Measurements from ENCODE around the gene MAPK10.

MAPK10 gene

DNA sequence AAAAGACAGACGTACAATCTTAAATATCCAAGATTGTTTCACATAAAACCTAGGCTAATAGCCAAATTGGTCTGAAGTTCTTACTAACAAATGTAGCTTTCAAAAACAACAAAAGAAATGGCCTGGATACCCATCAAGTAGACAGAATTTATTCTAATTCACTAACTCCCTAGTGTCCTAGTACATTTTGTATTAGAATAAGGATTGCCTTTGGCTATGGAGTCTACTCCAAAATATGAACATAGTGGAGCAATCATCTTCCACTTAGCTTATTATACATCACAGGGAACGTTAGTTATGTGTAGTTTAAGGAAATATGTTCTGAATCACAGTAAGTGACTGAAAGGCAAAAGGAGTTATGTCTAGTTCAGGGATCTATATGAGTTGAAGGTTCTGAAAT is 81.7 kb downstream of the MAPK10 start:
- no peak for DNase-seq (ENCODE audit: low read depth in 2 of 2)

DNA sequence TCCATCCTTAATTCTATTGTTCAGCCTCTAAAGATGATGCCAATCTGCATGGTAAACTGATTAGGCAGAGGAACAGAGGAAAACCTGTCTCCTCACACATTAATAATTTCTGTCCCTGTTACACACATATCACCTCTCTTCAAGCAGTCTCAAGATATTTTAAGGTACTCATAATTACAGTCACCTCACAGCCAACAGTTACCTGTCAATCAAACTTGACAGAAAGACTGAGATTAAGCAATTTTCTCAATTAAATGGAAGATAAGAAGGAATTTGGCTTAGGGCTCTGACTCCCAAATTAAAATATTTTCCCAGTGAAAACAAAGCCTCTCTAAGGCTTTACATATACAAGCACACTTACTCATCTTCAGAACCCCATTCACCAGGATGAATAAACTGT is 85.2 kb downstream of the MAPK10 start:
- no peak for DNase-seq (ENCODE audit: low read depth in 2 of 2)

DNA sequence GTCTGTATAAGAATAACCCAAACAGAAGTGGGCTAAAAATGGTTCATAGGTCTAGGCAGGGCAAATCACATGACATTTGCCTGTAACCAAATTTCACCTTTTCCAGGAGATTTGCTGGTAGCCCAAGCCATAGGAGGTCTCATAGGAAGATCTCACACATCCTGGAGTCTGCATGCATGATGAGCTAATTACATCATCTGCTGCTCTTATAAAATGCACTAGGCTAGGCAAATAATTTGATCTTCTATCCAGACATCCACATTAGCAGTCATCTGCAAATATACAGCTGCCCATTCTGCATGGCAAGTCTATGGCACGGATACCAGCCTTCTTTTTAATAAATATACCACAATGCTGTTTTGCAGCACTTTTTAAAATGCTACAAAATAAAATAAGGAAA is 87.2 kb downstream of the MAPK10 start:
- no peak for DNase-seq (ENCODE audit: low read depth in 2 of 2)

DNA sequence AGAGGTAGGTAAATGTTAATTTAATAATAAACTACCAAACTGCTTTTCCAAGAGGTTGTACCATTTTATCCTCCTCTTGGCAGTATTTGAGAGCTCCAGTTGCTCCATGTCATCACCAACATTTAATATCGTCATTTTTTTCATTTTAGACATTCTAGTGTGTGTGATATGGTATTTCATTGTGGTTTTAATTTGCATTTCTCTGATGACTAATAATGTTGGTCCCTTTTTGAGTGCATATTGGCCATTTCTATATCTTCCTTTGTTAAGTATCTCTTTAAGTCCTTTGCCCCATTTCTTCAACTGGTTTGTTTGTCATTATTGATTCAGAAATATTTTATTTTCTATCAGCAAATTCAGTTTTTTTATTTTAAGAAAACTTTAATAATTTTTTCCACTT is 88.8 kb downstream of the MAPK10 start:
- DNase-seq (ENCODE audit: low read depth in 2 of 2) = no peak

DNA sequence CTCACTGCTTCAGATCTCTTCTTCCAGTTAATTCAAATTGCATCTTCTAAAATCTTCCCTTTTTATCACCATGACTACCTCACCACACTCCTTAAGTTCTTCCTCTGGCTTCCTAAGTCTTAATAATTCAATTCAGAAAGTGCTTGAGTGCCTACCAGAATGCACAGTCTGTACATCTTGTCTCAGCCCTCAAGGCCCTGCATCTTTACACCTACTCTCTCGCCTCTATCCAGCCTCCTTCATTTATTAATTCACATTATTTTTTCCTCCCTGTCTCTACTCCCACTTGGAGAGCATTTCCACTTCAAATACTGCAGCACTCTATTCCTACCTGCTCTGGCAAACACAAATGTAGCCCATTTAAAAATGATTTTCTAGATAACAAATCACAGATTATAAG is 90.5 kb downstream of the MAPK10 start:
- no peak for DNase-seq (ENCODE audit: low read depth in 2 of 2)

DNA sequence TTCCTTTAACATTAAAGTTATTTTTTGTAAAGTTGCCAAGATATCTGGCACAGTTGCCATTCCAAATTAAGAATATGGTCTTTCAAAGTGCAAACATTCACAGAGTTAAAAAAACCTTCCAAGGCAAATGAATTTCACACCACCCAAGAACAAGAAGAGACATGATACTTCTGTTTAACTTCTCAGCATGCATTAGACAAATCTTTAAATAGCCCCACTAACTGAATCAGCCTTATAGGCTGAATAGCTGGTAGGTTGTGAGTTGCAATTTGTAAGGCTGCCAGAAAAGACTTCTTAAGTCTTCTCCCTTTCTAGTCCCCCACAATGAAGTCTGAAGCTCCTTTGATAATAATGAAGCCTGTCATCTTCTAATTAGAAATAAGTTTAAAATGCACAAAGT is 95.6 kb downstream of the MAPK10 start:
- no peak for DNase-seq (ENCODE audit: low read depth in 2 of 2)

DNA sequence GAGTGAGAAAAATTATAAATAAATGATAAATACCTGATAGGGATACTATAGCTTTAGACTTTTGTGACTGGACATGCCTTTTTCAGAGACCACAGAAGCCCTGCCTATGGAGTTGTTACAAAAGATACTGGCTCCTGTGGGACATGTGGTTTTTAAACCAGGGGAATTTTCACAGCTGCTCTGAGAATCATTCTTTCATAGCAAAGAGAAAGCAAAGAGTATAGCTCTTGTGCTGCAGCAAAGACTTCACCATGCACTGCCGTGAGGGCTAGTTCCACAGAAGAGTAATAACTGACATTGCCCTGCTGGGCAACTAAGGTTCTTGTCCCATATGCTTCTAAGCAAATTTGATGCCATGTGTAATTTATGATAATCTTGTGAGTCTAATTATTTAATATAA is 98.2 kb downstream of the MAPK10 start:
- DNase-seq (ENCODE audit: low read depth in 2 of 2) = no peak

DNA sequence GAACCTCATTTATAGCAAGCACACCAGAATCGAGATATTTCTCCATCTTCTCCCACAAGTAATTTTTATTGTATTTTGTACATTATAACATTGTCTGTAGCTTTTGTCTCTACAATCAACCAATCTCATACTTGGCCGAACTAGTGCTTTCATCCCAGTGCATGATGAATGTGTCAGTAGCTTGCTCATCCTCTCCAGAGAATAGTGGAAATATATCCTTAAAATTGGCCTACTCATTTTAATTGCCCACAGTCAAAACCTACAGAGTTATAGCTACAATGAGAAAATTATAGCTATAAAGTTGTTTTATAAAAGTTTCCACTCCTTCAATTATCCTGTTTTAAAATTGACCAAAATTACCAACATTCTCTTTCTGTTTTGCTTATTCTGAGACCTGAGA is 103.8 kb downstream of the MAPK10 start:
- no peak for DNase-seq (ENCODE audit: low read depth in 2 of 2)

DNA sequence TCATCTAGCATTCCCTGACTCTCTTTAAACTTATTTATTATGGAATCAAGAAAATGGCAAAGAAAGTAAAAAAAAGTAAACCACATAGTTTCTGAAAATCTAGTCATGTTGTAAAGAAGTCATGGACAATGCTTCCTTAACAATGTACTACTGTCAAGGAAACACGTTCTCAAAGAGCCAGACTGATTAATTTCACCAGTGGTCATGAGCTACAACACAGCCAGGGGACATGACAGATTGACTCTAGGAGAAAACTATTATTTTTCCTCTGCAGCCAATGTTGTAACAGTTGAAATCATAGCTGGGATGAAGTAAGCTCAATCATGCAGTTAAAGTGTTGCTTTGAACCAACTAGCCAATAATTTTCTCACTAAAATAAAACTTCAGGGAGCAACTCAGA is 109.2 kb downstream of the MAPK10 start:
- DNase-seq (ENCODE audit: low read depth in 2 of 2) = no peak

DNA sequence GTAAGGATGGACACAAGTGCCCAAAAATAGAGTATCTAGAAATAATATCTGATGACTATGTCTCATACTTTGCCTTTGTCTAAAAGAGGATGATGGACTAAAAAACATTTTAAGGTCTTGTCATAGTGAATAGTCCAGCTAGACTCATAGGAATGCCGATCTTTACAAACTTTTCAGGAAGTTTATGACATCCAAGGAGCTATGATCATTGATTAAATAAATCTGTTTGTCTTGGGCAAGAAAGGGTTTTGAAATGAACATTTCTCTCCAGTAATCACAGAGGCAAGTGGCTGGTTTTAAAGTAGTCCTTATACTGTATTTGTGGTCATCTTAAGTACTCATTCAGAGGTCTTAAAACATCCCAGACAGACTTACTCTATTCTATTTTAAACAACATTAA is 109.8 kb downstream of the MAPK10 start:
- DNase-seq (ENCODE audit: low read depth in 2 of 2) = no peak

DNA sequence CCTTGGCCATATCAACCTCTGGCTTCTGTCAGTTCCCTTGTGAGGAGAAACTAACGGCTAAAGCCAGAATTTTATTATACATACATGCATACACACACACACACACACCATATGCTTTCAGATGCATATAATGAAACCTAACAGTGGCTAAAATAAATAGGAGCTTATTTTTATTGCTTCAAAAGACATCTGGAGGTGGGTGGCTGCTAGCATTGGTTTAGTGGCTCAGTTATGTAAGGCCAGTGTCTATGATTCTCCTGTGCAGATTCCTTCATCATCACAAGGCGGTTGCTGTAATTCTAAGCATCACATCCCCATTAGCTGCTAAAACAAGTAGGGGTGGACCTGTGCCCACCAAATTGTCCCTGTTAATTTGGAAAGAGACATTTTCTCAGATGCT is 110.8 kb downstream of the MAPK10 start:
- no peak for DNase-seq (ENCODE audit: low read depth in 2 of 2)

DNA sequence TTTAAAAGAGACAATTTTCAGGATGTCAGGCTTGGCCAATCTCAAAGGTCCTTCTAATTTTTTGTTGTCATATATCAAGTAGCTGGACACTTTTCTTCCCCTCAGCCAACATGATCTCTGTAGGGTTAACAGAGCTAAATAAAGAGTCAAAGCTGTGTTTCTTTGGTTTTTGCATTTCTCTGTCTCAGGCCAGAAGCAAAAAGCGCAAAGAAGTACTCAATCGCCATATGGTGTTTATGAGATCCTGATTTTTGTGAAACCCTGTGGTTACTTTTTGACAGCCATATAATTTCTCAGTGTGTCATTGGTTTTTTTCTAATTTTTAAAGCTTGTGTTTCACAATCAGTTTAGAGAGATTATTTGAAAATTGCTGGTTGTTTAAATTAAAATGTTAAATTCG is 111.9 kb downstream of the MAPK10 start:
- no peak for DNase-seq (ENCODE audit: low read depth in 2 of 2)

DNA sequence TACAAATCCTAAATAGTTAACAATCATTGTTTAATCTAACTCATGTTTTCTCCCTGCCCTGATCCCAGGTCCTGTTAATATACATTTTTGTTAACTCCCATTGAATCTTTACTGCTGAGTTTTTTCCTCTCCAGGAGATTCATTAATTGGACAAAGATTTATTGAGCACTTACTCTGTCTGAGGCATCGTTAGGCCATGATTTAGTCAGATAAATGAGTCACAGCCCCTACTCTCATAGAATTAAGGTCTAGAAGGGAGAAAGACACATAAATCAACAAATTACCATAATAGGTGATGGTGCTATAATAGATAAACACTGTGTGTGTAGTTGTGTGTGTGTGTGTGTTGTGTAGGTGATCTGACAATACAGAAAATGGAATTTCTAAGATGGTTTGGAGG is 112.5 kb downstream of the MAPK10 start:
- DNase-seq (ENCODE audit: low read depth in 2 of 2) = no peak

DNA sequence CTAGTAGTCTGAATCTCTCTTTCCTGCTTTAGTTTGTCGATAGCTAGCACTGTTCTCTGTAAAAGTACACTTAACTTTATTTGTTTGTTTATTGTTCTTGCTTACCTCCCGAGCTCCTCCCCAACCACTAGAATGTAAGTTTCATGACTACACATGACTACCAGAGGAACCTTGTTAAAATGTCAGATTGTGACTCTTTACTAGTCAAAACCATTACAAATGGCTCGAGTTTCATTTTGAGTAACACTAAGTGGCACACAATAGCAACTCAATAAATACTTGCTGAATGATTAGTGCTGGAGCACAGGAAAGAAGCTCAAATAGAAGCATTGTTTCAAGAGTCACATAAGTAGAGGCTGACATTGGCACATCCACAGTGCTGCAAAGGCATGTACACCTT is 116.1 kb downstream of the MAPK10 start:
- DNase-seq (ENCODE audit: low read depth in 2 of 2) = no peak

DNA sequence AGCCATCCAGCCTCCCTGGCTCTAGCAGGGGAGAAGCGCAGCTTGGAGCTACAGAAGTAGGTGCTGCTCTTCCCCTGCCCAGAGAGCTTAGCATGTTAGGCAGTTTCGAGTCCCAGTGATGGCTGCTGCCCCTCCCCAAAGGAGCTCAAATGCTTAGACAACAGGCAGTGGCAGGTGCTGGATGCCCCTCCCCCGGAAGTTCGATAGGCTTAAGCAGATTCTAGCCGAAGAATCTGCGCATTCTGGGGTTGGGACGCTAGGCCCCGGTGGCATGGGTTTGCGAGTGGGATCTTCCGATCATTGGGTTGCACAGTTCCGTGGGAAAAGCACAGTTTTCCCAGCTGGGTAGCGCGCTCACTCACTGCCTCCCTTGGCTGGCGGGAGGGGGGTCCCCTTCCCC is 117.2 kb downstream of the MAPK10 start:
- no peak for DNase-seq (ENCODE audit: low read depth in 2 of 2)

DNA sequence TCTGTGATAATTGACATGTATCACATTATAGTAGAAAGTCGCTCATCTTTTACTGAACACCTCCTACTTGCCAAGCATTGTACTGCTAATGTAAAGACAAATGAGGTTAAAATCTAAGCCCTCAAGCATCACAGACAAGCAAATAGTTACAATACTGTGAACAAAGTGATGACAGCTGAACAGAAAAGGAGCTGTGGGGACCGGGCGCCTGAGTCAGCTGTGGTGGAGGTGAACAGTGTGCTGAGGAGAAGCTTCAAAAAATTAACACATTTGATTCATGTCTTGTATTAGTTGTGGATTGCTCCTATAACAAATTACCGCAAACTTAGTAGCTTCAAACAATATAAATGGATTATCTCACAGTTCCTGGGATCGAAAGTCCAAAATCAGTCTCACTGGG is 124.3 kb downstream of the MAPK10 start:
- no peak for DNase-seq (ENCODE audit: low read depth in 2 of 2)

DNA sequence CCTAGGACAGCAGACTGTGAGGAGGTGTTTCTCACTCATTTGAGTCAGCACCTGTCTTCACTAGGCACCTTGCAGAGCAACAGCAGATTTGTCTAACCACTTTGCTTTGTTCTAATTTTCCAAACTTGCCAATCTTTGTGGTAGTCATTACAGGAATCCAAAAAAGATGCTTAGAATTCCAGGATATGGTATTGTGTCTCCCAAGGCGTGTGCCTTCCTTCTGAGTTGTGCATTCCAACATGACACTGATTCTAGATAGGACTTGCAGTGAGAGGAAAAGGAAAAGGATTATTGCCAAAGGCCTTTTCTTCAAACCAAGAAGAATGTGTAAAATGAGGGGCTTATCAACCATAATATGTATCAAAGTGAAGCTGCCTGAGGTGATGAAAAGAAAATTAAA is 126.2 kb downstream of the MAPK10 start:
- DNase-seq (ENCODE audit: low read depth in 2 of 2) = no peak

DNA sequence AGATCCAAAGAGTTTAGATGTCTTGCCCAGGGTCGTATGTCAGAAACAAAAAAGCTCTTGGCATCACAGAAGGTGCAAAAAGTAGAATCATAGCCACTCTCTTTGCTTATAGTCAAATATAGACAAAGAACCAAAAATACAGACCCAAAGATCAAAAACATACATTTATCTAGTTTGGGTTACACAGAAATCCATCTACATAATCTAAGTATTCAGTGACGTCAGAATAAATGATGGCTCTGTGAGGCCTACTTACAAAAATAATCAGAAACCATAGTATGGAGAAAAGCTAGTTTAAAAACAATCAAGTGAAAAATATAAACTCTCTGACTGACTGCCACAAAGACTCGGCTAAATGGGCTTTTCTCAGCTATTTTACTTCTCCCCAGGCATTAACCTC is 126.8 kb downstream of the MAPK10 start:
- DNase-seq (ENCODE audit: low read depth in 2 of 2) = no peak

DNA sequence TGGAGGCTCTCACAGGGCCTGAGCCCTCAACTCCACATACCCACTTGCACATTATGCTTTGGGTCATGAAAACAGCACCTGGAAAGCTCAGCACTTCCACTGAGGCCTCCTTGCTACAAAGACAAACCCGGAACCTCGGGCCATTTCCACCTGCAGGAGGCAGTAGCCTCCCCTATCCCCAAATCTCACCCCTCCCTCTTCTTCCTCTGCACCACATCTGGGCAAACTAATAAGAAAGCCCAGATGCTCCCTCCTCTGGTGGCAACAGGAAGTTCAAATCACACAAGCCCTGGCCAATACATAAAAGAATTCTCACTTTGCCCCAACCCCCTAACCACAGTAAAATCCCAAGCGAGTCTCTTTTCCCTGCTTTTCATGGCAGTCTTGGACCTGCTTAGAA is 136.4 kb downstream of the MAPK10 start:
- no peak for DNase-seq (ENCODE audit: low read depth in 2 of 2)

DNA sequence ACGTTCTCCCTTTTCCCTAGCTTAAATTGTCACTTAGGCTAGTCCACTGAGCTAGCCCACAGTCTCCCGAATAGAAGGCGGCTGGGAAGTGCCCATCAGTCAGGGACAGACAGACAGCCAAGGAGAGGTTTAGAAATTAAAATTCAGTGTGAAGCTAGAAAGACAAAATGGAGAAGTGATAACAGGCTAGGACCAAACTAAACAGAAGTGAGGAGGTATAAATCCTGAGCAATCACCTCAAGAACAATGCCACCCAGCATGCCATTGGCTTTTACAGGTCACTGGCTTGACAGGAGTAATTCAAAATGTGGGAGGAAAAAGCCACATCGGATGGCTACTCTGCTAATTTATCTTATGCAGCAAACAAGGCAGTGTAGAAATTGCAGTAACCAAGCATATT is 138.9 kb downstream of the MAPK10 start:
- no peak for DNase-seq (ENCODE audit: low read depth in 2 of 2)

DNA sequence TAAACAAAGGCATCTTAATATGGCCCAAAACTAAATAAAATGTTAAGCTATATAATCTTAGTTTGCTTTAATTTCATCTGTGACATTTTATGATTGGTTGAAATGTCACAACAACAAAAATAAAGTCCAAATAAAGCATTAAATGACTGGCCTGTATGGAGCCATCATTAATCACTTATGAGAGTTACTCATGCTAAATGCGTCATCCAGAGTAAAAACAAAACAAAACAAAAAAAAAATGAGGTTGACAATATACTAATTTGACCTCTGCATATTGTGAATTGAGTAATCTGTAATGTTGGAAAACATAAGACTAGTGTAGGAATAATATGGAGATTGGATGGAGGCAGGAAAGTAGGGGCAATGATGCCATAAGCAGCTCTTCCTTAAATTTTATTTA is 139.7 kb downstream of the MAPK10 start:
- DNase-seq (ENCODE audit: low read depth in 2 of 2) = no peak

DNA sequence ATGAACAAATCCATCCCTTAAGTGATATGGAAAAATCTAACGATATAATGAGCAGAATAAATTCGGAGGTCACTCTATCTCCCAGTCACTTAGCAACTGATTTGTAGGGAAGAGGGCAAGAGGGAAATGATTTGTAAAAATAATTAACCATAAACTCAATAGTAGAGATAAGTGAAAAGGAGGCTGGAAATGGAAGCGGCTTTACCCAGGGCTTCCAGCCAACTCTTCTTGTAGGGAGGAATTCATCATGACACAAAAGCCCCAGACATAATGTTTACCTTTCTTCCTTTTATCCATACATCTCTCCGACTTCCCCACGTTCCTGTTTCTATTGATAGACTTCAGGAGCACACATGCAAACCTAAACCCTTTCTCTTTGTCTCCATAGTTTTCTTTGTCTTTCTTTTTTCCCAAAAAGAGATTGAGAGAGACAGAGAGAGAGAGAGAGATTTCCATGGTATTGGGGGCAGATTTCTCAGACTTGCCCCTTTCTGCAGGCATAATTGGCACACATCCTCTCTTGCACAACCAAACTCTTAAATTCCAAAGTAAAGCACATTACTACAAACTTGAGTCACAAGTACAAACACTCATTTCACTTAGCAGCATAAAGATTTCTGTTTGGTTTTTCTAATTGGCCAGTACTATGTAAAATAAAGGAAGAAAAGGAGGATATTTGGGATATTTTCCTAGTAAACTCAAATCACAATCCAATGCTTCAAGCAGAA is 140.9 kb downstream of the MAPK10 start:
- no peak for DNase-seq (ENCODE audit: low read depth in 2 of 2)

DNA sequence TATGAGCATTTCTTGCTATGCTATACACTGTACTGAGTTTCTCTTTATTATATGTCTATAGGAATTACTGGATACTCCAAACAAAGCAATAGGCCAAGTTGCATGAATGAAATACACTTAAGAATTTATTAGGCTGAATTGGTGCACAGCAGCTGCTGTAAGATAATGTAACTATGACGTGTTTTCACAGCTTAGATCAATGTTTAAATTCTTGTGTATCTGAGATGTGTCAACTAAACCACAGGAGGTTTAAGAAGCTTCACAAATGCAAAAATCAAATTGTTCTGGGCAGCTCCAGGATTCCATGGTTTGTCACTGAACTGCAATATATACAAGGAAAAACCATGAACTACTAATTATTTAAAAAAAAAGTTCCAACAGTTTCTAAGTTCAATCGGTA is 156.7 kb downstream of the MAPK10 start:
- DNase-seq (ENCODE audit: low read depth in 2 of 2) = no peak

DNA sequence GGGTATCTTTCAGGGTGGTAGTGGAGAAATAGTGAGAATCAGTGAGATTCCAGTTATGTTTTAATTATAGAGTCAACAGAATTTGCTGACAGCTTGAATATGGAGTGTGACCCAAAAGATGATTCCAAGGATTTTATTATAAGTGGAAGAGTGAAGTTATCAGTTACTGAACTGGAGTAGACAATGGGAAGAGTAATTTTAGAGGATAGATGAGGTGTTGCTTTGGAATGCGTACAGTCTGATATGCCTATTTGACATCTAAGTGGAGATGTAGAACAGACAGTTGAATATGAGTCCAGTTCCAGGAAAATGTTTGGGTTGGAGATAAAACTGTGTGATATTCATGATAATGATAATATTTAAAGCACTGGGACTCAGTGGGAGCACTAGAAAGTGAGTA is 174.2 kb downstream of the MAPK10 start:
- DNase-seq (ENCODE audit: low read depth in 2 of 2) = no peak

DNA sequence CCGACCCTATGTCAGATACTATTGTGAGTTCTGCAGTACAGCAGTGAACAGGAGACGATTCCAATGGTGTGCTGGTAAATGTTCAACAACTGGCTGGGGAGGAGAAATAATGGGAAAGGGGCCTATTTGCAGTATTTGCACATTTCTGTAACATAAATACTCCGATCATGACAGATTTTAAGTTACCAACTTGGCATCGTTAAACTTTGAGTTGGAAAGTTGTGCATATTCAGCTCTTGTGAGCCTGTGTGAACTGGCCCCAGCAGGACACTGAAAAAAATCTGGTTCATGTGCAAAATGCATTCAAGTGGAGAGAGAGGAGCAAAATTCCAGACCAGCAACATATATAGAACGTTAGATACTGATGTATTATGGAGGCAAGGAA is 175.0 kb downstream of the MAPK10 start:
- no peak for DNase-seq (ENCODE audit: low read depth in 2 of 2)
